Neutrophil (primary cell): ENCODE results near the gene TNNC2.

Source experiments
- H3K27ac ChIP-seq: fragments of 200-600 bp; sonication (generic); 2 replicates; pipeline ENCODE4 v1.5.1; 2016; ENCODE audit warnings: mild to moderate bottlenecking, moderate library complexity
- H3K27me3 ChIP-seq: fragments of 200-600 bp; sonication (generic); 2 replicates; pipeline ENCODE4 v1.6.0; 2016; ENCODE audit warnings: mild to moderate bottlenecking
- H3K36me3 ChIP-seq: fragments of 200-600 bp; sonication (generic); 2 replicates; pipeline ENCODE4 v1.5.1; 2017
- H3K4me1 ChIP-seq, 2 experiments: fragments of 200-600 bp in 1 of 2; sonication (generic) in 1 of 2; 1 replicate in 1 of 2; 2 replicates in 1 of 2; pipeline versions ENCODE4 v1.5.1 to v1.6.1; 2013 to 2016; ENCODE audit warnings: low read depth in 1 of 2, low read length in 1 of 2, mild to moderate bottlenecking in 1 of 2, moderate library complexity in 1 of 2; ENCODE audit not compliant: control insufficient read depth in 1 of 2, insufficient read depth in 1 of 2
- H3K4me3 ChIP-seq, 2 experiments: fragments of 200-600 bp in 1 of 2; sonication (generic) in 1 of 2; 1 replicate in 1 of 2; 2 replicates in 1 of 2; pipeline ENCODE4 v1.5.1; 2013 to 2016; ENCODE audit warnings: low read depth in 1 of 2, low read length in 1 of 2, mild to moderate bottlenecking in 1 of 2, moderate library complexity in 1 of 2
- H3K9me3 ChIP-seq: fragments of 200-600 bp; sonication (generic); 2 replicates; pipeline ENCODE4 v1.5.1; 2016
- TF ChIP-seq, protein P1 (sequence below): fragments of 200-600 bp; sonication (generic); IDR thresholded peaks from 2 replicates; pipeline ENCODE4 v1.5.1; 2016; ENCODE audit warnings: antibody characterized with exemption

The TNNC2 gene

GRCh38 chr20:45867136-45867818, 40.2 kb upstream of the TNNC2 start:
- H3K27ac ChIP-seq = no peak overlapping the region
- H3K27me3 ChIP-seq = no peaks in the 10 kb centered on the region
- H3K4me1 ChIP-seq = no peaks in the 10 kb centered on the region

GRCh38 chr20:45866454-45866853, 39.3 kb upstream of the TNNC2 start:
- H3K4me1 ChIP-seq = no peaks in the 10 kb centered on the region
- no peak overlapping the region for H3K27ac ChIP-seq
- H3K4me3 ChIP-seq = no peak overlapping the region
- no peaks in the 10 kb centered on the region for H3K9me3 ChIP-seq
- TF ChIP-seq, protein P1, sequence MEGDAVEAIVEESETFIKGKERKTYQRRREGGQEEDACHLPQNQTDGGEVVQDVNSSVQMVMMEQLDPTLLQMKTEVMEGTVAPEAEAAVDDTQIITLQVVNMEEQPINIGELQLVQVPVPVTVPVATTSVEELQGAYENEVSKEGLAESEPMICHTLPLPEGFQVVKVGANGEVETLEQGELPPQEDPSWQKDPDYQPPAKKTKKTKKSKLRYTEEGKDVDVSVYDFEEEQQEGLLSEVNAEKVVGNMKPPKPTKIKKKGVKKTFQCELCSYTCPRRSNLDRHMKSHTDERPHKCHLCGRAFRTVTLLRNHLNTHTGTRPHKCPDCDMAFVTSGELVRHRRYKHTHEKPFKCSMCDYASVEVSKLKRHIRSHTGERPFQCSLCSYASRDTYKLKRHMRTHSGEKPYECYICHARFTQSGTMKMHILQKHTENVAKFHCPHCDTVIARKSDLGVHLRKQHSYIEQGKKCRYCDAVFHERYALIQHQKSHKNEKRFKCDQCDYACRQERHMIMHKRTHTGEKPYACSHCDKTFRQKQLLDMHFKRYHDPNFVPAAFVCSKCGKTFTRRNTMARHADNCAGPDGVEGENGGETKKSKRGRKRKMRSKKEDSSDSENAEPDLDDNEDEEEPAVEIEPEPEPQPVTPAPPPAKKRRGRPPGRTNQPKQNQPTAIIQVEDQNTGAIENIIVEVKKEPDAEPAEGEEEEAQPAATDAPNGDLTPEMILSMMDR = no peak
- H3K36me3 ChIP-seq = no peaks in the 10 kb centered on the region
- no peaks in the 10 kb centered on the region for H3K27me3 ChIP-seq

More at GRCh38 chr20:45867136-45867818, 40.2 kb upstream of the TNNC2 start:
- TF ChIP-seq, protein P1 = no peak
- Histone ChIP-seq H3K4me3 (no peak overlapping the region), H3K36me3 (no peaks in the 10 kb centered on the region), H3K9me3 (no peaks in the 10 kb centered on the region)

DNA sequence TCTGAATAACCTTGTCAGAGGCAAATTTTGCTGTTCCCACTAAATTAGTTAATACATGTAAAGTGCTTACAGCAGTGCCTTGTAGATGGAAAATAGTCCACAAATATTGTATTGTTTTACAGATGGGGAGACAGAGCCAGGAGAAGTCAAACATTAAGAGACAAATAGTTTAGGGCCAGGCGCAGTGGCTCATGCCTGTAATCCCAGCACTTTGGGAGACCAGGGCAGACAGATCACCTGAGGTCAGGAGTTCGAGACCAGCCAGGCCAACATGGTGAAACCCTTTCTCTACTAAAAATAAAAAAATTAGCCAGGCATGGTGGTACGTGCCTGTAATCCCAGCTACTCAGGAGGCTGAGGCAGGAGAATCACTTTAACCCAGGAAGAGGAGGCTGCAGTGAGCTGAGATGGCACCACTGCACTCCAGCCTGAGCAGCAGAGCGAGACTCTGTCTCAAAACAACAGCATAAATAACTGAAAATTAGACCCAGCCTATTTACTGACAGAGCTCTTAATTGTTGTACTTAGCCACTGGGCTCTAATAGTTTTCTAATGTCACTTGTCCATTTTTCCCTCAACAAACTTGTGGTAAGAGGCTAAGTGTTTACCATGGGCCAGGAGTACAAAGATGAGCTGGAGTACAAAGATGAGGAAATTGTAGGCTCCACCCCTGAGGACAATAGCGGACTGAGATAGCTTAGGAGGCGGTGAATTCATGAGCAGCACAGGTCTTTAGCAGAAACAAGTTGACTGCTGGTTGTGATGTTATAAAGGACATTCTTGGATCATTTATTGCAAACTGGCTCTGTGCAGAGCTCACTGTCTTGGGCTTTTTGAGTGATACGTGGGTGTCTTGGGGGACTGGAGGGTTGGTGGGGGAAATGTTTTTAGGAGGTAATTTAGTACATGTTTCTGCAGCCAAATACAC, 36.7 kb upstream of the TNNC2 start:
- Histone ChIP-seq H3K4me3 (no peak overlapping the region), H3K9me3 (no peaks in the 10 kb centered on the region), H3K27me3 (no peaks in the 10 kb centered on the region), H3K27ac (no peak overlapping the region), H3K36me3 (no peaks in the 10 kb centered on the region), H3K4me1 (no peaks in the 10 kb centered on the region)
- TF ChIP-seq, protein P1 = no peak

DNA sequence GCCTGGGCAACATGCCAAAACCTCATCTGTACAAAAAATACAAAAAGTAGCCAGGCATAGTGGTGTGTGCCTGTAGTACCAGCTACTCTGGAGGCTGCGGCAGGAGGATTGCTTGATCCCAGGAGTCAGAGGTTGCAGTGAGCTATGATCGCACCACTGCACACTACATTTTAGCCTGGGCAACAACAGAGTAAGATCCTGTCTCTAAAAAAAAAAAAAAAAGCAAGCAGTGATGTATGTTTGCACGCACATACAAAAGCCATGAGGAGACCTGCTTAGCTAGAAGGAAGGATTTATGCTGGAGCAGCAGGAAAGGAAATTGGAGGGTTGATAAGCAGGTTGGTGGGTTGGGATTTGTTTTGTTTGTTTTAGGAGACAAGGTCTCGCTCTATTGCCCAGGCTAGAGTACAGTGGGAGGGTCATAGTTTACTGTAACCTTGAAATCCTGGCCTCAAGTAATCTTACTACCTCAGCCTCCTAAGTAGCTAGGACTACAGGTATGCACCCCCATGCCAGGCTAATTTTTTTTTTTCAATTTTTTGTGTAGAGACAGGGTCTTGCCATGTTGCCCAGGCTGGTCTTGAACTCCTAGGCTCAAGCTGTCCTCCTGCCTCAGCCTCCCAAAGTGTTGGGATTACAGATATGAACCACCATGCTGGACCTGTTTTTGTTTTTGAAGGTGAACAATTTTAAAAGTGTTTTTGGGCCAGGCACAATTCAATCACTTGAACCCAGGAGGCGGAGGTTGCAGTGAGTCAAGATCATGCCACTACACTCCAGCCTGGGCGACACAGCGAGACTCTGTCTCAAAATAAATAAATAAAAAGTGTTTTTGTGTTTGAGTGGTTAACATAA, 34.3 kb upstream of the TNNC2 start:
- no peaks in the 10 kb centered on the region for H3K36me3 ChIP-seq
- no peak overlapping the region for H3K27ac ChIP-seq
- H3K4me3 ChIP-seq = no peak overlapping the region
- peaks cover 14 to 16% of the 10 kb centered on the region in 2 experiments for H3K4me1 ChIP-seq
- TF ChIP-seq, protein P1 = no peak
- no peaks in the 10 kb centered on the region for H3K9me3 ChIP-seq
- H3K27me3 ChIP-seq = no peaks in the 10 kb centered on the region

GRCh38 chr20:45860560-45861220, 33.6 kb upstream of the TNNC2 start:
- Histone ChIP-seq H3K4me3 (no peak overlapping the region), H3K4me1 (peaks cover 22 to 23% of the 10 kb centered on the region in 2 experiments), H3K27ac (no peak overlapping the region), H3K9me3 (no peaks in the 10 kb centered on the region), H3K36me3 (no peaks in the 10 kb centered on the region), H3K27me3 (no peaks in the 10 kb centered on the region)
- TF ChIP-seq, protein P1 = no peak
